ENCODE results near the gene RFK.

DNA sequence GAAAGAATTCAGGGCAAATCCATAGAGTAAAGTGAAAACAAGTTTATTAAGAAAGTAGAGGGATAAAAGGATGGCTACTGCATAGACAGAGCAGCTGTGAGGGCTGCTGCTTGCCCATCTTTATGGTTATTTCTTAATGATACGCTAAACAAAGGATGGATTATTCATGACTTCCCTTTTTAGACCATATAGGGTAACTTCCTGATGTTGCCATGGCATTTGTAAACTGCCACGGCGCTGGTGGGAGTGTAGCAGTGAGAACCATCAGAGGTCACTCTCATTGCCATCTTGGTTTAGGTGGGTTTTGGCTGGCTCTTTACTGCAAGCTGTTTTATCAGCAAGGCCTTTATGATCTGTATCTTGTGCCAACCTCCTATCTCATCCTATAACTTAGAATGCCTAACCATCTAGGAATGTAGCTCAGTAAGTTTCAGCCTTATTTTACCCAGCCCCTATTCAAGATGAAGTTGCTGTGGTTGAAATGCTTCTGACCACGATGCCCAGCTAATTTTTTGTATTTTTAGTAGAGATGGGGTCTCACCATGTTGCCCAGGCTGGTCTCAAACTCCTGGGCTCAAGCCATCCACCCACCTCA, 42.1 kb downstream of the RFK start:
- no peak for TF ChIP-seq CTCF (IDR thresholded peaks at IDR 0.05)
- no peak for TF ChIP-seq POLR2A (IDR thresholded peaks at IDR 0.05)
